ENCODE measurements around the gene GJB2.

Gene GJB2

DNA sequence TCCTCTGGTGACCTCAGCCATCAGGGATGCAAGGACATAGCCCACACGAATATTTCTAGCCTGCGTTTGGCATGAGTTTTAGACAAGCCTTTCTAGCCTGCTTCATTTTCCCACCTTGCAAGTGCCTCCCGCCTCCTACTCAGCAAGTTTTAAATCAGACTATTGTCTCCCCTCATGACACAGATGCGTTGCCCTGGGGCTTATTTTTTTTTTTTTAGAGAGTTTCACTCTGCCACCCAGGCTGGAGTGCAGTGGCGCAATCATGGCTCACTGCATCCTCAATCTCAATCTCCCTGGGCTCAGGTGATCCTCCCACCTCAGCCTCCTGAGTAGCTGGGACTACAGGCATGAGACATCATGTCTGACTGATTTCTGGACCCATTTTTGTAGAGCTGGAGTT, 14.6 kb downstream of the GJB2 start:
- TF ChIP-seq FOXM1 (IDR thresholded peaks at IDR 0.05; ENCODE audit: borderline replicate concordance, low read depth) (no peak), YY1 (IDR thresholded peaks at IDR 0.05; ENCODE audit: low read depth) (no peak), CEBPB (IDR thresholded peaks at IDR 0.05) (no peak), CREB1 (IDR thresholded peaks at IDR 0.05; ENCODE audit: low read depth) (no peak), TEAD4 (IDR thresholded peaks at IDR 0.05) (no peak), EP300 (IDR thresholded peaks at IDR 0.05; ENCODE audit: borderline replicate concordance) (no peak), RAD21 (IDR thresholded peaks at IDR 0.05; ENCODE audit: low read depth) (no peak), TCF12 (IDR thresholded peaks at IDR 0.05; ENCODE audit: low read depth) (no peak), NFIC (IDR thresholded peaks at IDR 0.05) (no peak)
- TF ChIP-seq, protein P1, sequence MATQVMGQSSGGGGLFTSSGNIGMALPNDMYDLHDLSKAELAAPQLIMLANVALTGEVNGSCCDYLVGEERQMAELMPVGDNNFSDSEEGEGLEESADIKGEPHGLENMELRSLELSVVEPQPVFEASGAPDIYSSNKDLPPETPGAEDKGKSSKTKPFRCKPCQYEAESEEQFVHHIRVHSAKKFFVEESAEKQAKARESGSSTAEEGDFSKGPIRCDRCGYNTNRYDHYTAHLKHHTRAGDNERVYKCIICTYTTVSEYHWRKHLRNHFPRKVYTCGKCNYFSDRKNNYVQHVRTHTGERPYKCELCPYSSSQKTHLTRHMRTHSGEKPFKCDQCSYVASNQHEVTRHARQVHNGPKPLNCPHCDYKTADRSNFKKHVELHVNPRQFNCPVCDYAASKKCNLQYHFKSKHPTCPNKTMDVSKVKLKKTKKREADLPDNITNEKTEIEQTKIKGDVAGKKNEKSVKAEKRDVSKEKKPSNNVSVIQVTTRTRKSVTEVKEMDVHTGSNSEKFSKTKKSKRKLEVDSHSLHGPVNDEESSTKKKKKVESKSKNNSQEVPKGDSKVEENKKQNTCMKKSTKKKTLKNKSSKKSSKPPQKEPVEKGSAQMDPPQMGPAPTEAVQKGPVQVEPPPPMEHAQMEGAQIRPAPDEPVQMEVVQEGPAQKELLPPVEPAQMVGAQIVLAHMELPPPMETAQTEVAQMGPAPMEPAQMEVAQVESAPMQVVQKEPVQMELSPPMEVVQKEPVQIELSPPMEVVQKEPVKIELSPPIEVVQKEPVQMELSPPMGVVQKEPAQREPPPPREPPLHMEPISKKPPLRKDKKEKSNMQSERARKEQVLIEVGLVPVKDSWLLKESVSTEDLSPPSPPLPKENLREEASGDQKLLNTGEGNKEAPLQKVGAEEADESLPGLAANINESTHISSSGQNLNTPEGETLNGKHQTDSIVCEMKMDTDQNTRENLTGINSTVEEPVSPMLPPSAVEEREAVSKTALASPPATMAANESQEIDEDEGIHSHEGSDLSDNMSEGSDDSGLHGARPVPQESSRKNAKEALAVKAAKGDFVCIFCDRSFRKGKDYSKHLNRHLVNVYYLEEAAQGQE (IDR thresholded peaks at IDR 0.05; ENCODE audit: low read depth): no peak
- TF ChIP-seq, protein P2, sequence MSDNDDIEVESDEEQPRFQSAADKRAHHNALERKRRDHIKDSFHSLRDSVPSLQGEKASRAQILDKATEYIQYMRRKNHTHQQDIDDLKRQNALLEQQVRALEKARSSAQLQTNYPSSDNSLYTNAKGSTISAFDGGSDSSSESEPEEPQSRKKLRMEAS (IDR thresholded peaks at IDR 0.05): no peak
- TF ChIP-seq, protein P3, sequence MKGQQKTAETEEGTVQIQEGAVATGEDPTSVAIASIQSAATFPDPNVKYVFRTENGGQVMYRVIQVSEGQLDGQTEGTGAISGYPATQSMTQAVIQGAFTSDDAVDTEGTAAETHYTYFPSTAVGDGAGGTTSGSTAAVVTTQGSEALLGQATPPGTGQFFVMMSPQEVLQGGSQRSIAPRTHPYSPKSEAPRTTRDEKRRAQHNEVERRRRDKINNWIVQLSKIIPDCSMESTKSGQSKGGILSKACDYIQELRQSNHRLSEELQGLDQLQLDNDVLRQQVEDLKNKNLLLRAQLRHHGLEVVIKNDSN (IDR thresholded peaks at IDR 0.05): no peak

DNA sequence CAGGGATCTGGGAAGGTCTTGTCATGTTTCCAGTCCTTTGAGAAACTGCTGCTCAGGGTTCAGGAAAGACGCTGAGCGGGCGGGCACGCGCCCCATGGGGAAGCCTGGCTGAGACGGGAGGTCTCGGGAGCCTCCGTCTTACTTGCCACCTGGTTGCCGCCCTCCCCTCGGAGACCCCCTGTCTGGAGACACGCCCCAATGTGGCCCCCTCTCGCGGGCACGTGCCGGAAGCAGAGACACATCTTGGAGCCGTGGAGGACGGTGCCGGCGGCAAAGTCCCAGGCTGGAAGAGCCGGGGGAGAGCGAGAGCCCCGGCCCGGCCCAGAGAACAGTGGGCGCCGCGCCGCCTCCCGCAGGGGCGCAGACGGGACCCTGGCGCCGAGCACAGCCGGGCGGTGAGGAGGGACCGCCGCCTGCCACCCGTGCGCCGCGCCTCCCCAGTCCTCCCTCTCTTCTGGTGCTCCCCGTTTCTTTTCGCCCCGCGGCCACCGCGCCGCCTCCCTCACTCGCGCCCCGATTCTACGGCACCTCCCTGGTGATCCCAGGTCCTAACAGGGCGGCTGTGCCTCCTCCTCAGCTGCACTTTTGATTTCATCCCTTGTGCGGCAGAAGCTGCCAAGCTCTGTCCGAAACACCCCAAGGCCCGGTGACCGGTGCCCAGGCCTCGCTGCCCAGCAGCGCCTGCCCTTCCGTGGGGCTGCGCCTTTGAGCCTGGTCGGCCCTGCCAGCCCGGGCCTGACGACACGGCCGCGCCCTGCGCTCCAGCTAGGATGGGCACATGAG, 15.5 kb downstream of the GJB2 start:
- TF ChIP-seq RAD21 (IDR thresholded peaks at IDR 0.05; ENCODE audit: low read depth) (no peak), TEAD4 (IDR thresholded peaks at IDR 0.05) (no peak), CEBPB (IDR thresholded peaks at IDR 0.05) (no peak), TCF12 (IDR thresholded peaks at IDR 0.05; ENCODE audit: low read depth) (no peak), FOXM1 (IDR thresholded peaks at IDR 0.05; ENCODE audit: borderline replicate concordance, low read depth) (no peak), NFIC (IDR thresholded peaks at IDR 0.05) (no peak), YY1 (IDR thresholded peaks at IDR 0.05; ENCODE audit: low read depth) (no peak), TAF1 (IDR thresholded peaks at IDR 0.05; ENCODE audit: low read depth) (no peak), EP300 (IDR thresholded peaks at IDR 0.05; ENCODE audit: borderline replicate concordance) (no peak), ZBTB7A (IDR thresholded peaks at IDR 0.05; ENCODE audit: low read depth) (no peak), EGR1 (IDR thresholded peaks at IDR 0.05) (no peak), CREB1 (IDR thresholded peaks at IDR 0.05; ENCODE audit: low read depth) (no peak)
- TF ChIP-seq, protein P3 (IDR thresholded peaks at IDR 0.05): no peak
- TF ChIP-seq, protein P2 (IDR thresholded peaks at IDR 0.05): no peak
- TF ChIP-seq, protein P1 (IDR thresholded peaks at IDR 0.05; ENCODE audit: low read depth): no peak

DNA sequence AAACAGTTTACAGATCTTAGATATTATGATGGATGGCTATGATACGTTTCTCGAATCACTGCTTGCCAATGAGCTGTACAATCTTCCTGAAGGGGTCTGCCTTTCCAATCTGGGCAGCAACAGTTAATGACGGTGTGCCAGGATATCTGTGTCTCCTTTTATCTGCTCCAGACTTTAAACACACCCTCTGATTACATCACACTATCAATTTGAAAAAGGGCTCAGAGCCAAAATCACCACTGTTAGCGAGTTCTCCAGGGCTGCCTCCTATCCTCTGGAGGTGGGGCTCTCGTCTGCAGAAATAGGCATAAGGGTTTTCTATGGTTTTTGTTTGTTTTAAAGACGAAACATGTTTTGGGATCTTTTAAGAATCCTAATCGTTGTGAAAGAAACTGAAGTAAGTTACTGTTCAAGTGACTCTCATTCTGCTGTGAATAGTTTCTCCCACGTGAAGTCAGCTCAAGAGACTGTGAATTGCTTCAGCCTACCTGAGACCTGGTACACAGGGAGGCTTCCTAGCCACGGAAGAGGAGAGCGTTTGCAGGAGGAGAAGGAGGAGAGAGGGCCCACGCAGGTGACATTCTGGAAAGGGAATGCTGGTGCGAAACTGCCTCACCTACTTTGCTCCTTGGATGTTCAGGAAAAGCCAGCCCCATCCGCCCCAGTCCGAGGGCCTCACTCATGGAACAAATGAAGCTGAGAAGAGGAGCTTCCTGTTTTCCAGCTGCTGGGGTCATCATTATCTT, 16.7 kb downstream of the GJB2 start:
- TF ChIP-seq ZBTB7A (IDR thresholded peaks at IDR 0.05; ENCODE audit: low read depth) (no peak), NFIC (IDR thresholded peaks at IDR 0.05) (no peak)

DNA sequence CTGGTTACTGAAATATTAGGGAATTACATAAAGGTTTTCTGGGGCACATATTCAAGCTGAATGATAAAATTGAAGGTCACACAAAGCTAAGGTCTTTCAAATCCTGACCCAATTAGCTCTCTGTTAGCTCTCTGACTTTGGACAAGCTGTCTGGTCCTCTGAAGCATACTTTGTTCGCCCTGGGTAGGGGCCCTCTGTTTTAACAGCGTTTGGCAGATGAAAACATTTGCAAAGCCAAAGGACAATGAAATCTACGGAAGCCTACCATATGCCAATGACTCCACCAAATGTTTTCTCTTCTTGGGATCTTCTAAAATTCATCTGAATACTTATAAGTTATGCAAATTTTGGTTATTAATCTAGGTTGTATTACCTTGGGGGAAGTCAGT, 17.3 kb downstream of the GJB2 start:
- TF ChIP-seq TEAD4 (IDR thresholded peaks at IDR 0.05) (no peak), NFIC (IDR thresholded peaks at IDR 0.05) (no peak), TAF1 (IDR thresholded peaks at IDR 0.05; ENCODE audit: low read depth) (no peak), CREB1 (IDR thresholded peaks at IDR 0.05; ENCODE audit: low read depth) (no peak), RAD21 (IDR thresholded peaks at IDR 0.05; ENCODE audit: low read depth) (no peak), CEBPB (IDR thresholded peaks at IDR 0.05) (no peak), EP300 (IDR thresholded peaks at IDR 0.05; ENCODE audit: borderline replicate concordance) (no peak), TCF12 (IDR thresholded peaks at IDR 0.05; ENCODE audit: low read depth) (no peak), EGR1 (IDR thresholded peaks at IDR 0.05) (no peak), YY1 (IDR thresholded peaks at IDR 0.05; ENCODE audit: low read depth) (no peak), ZBTB7A (IDR thresholded peaks at IDR 0.05; ENCODE audit: low read depth) (no peak), FOXM1 (IDR thresholded peaks at IDR 0.05; ENCODE audit: borderline replicate concordance, low read depth) (no peak)
- TF ChIP-seq, protein P3 (IDR thresholded peaks at IDR 0.05): no peak
- TF ChIP-seq, protein P1 (IDR thresholded peaks at IDR 0.05; ENCODE audit: low read depth): no peak
- TF ChIP-seq, protein P2 (IDR thresholded peaks at IDR 0.05): no peak
